ENCODE data around the gene AP5S1.

The AP5S1 gene

DNA sequence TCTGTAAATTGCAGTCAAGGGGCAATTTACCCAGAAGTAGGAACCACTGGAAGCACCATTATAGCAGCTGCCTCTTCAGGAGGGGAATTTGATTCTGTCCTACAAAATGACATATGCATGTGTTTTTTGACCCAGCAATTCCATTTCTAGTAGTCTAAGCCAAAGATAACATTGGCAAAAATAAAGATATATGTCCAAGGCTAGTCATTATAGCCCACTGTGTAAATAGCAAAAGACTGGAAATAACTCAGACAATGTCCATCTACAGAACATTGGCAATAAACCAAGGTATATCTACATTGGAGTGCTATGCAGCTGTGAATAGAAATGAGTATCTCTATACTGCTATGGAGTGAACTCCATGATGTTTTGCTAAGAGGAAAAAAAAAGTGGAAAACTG lies 56.3 kb downstream of the AP5S1 start:
- no peak for DNase-seq (ENCODE audit: low spot score)
